RWPE1 (cell line): ENCODE results near the gene PTPRK.

Experiments used
- CTCF ChIA-PET: fragments of 350-600 bp; sonication (Branson Sonifier 250); formaldehyde crosslinking; extraction: SDS; loops from one replicate; lab custom pipeline; 2021; lab: Yijun Ruan, JAX
- POLR2A ChIA-PET: fragments of 400-600 bp; formaldehyde crosslinking; extraction: SDS; loops from one replicate; lab custom pipeline; 2020; ENCODE audit warnings: antibody characterized with exemption; ENCODE audit not compliant: low non-redundant PET; lab: Yijun Ruan, JAX
- DNase-seq: peaks from one replicate; pipeline ENCODE4 v3.0.0; 2012; ENCODE audit warnings: low spot score
- H3K27ac ChIP-seq: fragments of 450-650 bp; 2 replicates; pipeline ENCODE4 v1.5.1; 2017
- TF ChIP-seq, protein P1 (sequence below): fragments of 450-650 bp; conservative IDR thresholded peaks from 2 replicates; pipeline ENCODE4 v1.5.1; 2017; ENCODE audit warnings: low read depth, mild to moderate bottlenecking

PTPRK gene

GRCh38 chr6:128069188-128069587 is 451.2 kb downstream of the PTPRK start:
- no peak for DNase-seq
- TF ChIP-seq, protein P1, sequence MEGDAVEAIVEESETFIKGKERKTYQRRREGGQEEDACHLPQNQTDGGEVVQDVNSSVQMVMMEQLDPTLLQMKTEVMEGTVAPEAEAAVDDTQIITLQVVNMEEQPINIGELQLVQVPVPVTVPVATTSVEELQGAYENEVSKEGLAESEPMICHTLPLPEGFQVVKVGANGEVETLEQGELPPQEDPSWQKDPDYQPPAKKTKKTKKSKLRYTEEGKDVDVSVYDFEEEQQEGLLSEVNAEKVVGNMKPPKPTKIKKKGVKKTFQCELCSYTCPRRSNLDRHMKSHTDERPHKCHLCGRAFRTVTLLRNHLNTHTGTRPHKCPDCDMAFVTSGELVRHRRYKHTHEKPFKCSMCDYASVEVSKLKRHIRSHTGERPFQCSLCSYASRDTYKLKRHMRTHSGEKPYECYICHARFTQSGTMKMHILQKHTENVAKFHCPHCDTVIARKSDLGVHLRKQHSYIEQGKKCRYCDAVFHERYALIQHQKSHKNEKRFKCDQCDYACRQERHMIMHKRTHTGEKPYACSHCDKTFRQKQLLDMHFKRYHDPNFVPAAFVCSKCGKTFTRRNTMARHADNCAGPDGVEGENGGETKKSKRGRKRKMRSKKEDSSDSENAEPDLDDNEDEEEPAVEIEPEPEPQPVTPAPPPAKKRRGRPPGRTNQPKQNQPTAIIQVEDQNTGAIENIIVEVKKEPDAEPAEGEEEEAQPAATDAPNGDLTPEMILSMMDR, result no peak
- POLR2A ChIA-PET, result no interaction called here
- no peak overlapping the region for H3K27ac ChIP-seq
- CTCF ChIA-PET, result interaction anchor here (0.6 kb wide), 1 partner anchor 289 kb away, joined by 4 read pairs; no protein-coding TSS in a partner anchor

DNA sequence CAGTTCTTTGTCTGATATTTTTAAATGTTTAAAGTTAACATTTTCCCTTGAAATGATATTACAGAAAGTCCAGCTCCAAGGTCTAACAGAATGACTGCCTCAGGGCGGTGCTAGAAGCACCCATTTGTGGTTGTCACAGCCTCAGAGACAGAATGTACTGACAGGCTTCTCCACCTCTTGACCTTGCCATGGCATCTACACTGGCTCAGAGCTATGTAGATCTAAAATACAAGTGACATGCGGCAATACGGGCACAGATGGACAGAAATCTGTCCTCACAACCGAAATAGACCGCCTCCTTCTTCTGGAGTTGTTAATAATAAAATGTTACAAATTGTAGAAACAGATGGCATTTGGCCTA is 452.3 kb downstream of the PTPRK start:
- no peak for DNase-seq
- ChIA-PET POLR2A (no interaction called here), CTCF (no interaction called here)
- no peak overlapping the region for H3K27ac ChIP-seq
- TF ChIP-seq, protein P1, result no peak

DNA sequence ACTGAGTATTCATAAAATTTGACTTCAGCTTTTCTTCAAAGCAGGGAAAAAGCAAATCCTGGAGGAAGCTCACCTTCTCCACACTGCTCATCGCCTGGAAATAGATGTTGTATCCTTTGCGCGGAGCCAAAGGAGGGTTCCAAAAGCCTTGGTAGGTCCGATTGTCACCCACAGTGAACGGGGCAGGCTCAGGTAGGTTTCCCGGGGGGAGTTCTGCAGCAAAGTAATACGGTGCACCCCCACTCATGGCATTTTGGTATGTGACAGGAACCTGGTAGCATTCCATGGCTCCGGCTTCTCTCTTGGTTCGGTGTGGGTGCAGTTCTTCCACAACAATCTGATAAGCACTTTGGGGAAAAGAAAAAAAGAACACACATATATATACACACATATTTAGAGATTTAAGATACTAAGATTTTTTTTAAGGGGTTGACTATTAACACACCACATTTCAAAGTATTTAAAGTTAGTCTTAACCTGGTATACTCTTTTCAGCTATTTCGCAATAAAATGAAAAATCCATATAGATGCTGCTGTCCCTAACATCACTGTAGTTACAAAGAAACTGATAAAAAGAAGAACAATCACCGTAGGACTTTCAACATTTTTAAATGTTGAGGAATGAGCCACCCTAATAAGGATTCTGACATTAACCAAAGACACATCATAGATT is 452.8 kb downstream of the PTPRK start:
- POLR2A ChIA-PET, result no interaction called here
- CTCF ChIA-PET, result no interaction called here
- TF ChIP-seq, protein P1, result no peak
- DNase-seq, result no peak
- H3K27ac ChIP-seq, result no peak overlapping the region

DNA sequence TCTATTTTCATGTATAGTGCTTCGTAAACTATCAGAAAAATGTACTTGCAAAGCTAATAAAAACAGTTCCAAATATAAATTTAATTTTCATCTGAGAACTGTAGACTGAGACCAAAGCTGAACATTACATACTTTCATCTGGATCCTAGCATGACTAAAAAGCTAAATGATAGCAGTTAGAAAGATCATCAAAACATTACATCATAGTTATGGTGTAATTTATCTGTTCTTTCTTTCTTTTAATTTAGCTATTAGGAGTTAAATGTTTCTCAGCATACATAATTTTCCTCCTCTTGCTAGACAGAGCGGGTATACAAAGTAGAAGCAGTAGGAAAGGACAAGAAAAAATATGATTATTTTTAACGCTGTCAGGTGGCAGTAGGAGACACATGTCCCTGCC is 455.3 kb downstream of the PTPRK start:
- no peak for DNase-seq
- TF ChIP-seq, protein P1, result no peak
- ChIA-PET POLR2A (no interaction called here), CTCF (no interaction called here)
- no peak overlapping the region for H3K27ac ChIP-seq

- H3K27ac ChIP-seq, result no peak overlapping the region
- no peak for DNase-seq
- CTCF ChIA-PET, result no interaction called here
- POLR2A ChIA-PET, result no interaction called here
- TF ChIP-seq, protein P1, result no peak
Observed at GRCh38 chr6:128064540-128064895, 455.9 kb downstream of the PTPRK start.

DNA sequence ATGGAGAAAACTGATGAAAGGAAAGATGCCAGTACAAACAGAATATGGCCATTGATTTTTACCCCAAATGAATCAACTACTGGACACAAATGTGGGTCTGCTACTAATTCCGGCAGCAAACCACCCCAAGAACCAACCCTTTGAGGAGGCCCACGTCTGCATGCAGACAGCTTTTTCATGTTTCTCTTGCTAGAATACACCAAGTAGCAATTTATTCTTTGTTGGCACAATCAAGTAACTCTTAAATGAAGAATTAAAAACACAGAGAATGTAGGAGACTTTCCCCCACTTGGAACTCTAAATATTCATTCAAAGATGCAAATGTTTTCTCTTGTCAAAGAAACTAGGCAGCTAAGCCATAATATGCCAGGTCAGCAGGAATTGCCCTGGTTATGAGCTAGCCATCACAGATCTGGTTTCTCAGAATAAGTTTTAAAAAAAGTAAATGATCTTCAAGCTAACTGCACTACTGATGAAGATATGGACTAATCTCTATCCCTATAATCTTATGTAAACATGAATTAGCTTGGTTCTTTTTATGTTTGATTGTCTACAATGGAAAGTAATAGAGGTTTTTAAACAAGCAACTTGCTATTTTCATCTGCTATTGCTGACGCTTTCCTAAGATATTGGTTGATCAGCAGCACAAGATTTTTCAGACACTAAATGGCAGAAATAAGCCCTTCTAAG is 456.4 kb downstream of the PTPRK start:
- TF ChIP-seq, protein P1, result no peak
- ChIA-PET POLR2A (no interaction called here), CTCF (no interaction called here)
- H3K27ac ChIP-seq, result no peak overlapping the region
- no peak for DNase-seq
